ENCODE results near the gene VPS13D. TPM values are rescaled to one million over a fixed set of nuclear protein-coding genes. Genes with fewer than 3 reads are reported as not detected.

Gene VPS13D
- total and polyA plus RNA-seq, 2 experiments from 2014 or later: 10.7 to 34.9 TPM

DNA sequence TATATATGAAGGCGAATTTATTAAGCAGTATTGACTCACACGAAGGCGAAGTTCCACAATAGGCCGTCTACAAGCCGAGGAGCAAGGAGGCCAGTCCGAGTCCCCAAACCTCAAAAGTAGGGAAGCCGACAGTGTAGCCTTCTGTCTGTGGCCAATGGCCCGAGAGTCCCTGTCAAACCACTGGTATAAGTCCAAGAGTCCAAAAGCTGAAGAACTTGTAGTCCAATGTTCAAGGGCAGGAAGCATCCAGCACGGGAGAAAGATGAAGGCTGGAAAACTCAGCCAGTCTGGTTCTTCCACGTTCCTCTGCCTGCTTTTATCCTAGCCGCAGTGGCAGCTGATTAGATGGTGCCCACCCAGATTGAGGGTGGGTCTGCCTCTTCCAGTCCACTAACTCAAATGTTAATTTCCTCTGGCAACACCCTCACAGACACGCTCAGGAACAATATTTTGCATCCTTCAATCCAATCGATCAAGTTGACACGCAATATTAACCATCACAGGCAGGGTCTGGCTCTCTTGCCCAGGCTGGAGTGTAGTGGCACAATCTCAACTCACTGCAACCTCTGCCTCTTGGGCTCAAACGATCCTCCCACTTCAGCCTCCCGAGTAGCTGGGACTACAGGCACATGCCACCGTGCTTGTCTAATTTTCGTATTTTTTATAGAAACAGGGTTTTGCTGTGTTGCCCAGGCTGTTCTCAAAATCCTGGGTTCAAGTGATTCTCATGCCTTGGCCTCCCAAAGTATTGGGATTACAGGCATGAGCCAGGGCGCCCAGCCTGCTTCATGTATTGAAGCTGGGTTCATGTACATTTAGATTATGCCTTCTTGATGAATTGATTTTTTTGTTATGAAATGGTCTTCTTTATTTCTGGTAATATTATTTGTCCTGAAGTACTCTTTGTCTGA, 302.8 kb downstream of the VPS13D start:
- Histone ChIP-seq H3K79me2 (replicated peaks; ENCODE audit: insufficient read depth) (no peaks in the 10 kb centered on the region), H3K27ac (ENCODE audit: low read depth) (no peak overlapping the region), H3K4me3 (no peak overlapping the region), H3K4me1 (ENCODE audit: insufficient read depth) (no peaks in the 10 kb centered on the region), H4K20me1 (replicated peaks; ENCODE audit: insufficient read depth) (no peaks in the 10 kb centered on the region), H3K9me2 (ENCODE audit: insufficient read depth) (no peaks in the 10 kb centered on the region), H2AFZ (no peak overlapping the region), H3K27me3 (ENCODE audit: insufficient read depth) (no peaks in the 10 kb centered on the region), H3K4me2 (no peak overlapping the region), H3K36me3 (ENCODE audit: insufficient read depth) (no peaks in the 10 kb centered on the region), H3F3A (replicated peaks; ENCODE audit: low read depth) (no peaks in the 10 kb centered on the region)
- DNase-seq (ENCODE audit: low spot score) (no peak), ATAC-seq (no peak)
- H3K9me3 Mint-ChIP-seq: no peaks in the 10 kb centered on the region; the same call in 2 of the 3 replicates
- peaks cover 2% of the 10 kb centered on the region; the same call in 1 of the 3 replicates for H3K4me1 Mint-ChIP-seq
- H3K27ac Mint-ChIP-seq: no peak overlapping the region
- H3K4me3 Mint-ChIP-seq: no peak overlapping the region
- no peak for TF ChIP-seq JUNB (IDR thresholded peaks at IDR 0.05; ENCODE audit: unreplicated experiment)
- TF ChIP-seq, protein P1, sequence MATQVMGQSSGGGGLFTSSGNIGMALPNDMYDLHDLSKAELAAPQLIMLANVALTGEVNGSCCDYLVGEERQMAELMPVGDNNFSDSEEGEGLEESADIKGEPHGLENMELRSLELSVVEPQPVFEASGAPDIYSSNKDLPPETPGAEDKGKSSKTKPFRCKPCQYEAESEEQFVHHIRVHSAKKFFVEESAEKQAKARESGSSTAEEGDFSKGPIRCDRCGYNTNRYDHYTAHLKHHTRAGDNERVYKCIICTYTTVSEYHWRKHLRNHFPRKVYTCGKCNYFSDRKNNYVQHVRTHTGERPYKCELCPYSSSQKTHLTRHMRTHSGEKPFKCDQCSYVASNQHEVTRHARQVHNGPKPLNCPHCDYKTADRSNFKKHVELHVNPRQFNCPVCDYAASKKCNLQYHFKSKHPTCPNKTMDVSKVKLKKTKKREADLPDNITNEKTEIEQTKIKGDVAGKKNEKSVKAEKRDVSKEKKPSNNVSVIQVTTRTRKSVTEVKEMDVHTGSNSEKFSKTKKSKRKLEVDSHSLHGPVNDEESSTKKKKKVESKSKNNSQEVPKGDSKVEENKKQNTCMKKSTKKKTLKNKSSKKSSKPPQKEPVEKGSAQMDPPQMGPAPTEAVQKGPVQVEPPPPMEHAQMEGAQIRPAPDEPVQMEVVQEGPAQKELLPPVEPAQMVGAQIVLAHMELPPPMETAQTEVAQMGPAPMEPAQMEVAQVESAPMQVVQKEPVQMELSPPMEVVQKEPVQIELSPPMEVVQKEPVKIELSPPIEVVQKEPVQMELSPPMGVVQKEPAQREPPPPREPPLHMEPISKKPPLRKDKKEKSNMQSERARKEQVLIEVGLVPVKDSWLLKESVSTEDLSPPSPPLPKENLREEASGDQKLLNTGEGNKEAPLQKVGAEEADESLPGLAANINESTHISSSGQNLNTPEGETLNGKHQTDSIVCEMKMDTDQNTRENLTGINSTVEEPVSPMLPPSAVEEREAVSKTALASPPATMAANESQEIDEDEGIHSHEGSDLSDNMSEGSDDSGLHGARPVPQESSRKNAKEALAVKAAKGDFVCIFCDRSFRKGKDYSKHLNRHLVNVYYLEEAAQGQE (IDR thresholded peaks at IDR 0.05; ENCODE audit: unreplicated experiment): no peak
- TF ChIP-seq, protein P2, sequence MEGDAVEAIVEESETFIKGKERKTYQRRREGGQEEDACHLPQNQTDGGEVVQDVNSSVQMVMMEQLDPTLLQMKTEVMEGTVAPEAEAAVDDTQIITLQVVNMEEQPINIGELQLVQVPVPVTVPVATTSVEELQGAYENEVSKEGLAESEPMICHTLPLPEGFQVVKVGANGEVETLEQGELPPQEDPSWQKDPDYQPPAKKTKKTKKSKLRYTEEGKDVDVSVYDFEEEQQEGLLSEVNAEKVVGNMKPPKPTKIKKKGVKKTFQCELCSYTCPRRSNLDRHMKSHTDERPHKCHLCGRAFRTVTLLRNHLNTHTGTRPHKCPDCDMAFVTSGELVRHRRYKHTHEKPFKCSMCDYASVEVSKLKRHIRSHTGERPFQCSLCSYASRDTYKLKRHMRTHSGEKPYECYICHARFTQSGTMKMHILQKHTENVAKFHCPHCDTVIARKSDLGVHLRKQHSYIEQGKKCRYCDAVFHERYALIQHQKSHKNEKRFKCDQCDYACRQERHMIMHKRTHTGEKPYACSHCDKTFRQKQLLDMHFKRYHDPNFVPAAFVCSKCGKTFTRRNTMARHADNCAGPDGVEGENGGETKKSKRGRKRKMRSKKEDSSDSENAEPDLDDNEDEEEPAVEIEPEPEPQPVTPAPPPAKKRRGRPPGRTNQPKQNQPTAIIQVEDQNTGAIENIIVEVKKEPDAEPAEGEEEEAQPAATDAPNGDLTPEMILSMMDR (conservative IDR thresholded peaks at IDR 0.05; ENCODE audit: low read depth in 2 of 2): no peak
- no peak for TF ChIP-seq ZNF331 (CRISPR knock-in tag; IDR thresholded peaks at IDR 0.05; ENCODE audit: low read depth)
- no peak for TF ChIP-seq POLR2AphosphoS5 (IDR thresholded peaks at IDR 0.05; ENCODE audit: low read depth)
- TF ChIP-seq, protein P3, sequence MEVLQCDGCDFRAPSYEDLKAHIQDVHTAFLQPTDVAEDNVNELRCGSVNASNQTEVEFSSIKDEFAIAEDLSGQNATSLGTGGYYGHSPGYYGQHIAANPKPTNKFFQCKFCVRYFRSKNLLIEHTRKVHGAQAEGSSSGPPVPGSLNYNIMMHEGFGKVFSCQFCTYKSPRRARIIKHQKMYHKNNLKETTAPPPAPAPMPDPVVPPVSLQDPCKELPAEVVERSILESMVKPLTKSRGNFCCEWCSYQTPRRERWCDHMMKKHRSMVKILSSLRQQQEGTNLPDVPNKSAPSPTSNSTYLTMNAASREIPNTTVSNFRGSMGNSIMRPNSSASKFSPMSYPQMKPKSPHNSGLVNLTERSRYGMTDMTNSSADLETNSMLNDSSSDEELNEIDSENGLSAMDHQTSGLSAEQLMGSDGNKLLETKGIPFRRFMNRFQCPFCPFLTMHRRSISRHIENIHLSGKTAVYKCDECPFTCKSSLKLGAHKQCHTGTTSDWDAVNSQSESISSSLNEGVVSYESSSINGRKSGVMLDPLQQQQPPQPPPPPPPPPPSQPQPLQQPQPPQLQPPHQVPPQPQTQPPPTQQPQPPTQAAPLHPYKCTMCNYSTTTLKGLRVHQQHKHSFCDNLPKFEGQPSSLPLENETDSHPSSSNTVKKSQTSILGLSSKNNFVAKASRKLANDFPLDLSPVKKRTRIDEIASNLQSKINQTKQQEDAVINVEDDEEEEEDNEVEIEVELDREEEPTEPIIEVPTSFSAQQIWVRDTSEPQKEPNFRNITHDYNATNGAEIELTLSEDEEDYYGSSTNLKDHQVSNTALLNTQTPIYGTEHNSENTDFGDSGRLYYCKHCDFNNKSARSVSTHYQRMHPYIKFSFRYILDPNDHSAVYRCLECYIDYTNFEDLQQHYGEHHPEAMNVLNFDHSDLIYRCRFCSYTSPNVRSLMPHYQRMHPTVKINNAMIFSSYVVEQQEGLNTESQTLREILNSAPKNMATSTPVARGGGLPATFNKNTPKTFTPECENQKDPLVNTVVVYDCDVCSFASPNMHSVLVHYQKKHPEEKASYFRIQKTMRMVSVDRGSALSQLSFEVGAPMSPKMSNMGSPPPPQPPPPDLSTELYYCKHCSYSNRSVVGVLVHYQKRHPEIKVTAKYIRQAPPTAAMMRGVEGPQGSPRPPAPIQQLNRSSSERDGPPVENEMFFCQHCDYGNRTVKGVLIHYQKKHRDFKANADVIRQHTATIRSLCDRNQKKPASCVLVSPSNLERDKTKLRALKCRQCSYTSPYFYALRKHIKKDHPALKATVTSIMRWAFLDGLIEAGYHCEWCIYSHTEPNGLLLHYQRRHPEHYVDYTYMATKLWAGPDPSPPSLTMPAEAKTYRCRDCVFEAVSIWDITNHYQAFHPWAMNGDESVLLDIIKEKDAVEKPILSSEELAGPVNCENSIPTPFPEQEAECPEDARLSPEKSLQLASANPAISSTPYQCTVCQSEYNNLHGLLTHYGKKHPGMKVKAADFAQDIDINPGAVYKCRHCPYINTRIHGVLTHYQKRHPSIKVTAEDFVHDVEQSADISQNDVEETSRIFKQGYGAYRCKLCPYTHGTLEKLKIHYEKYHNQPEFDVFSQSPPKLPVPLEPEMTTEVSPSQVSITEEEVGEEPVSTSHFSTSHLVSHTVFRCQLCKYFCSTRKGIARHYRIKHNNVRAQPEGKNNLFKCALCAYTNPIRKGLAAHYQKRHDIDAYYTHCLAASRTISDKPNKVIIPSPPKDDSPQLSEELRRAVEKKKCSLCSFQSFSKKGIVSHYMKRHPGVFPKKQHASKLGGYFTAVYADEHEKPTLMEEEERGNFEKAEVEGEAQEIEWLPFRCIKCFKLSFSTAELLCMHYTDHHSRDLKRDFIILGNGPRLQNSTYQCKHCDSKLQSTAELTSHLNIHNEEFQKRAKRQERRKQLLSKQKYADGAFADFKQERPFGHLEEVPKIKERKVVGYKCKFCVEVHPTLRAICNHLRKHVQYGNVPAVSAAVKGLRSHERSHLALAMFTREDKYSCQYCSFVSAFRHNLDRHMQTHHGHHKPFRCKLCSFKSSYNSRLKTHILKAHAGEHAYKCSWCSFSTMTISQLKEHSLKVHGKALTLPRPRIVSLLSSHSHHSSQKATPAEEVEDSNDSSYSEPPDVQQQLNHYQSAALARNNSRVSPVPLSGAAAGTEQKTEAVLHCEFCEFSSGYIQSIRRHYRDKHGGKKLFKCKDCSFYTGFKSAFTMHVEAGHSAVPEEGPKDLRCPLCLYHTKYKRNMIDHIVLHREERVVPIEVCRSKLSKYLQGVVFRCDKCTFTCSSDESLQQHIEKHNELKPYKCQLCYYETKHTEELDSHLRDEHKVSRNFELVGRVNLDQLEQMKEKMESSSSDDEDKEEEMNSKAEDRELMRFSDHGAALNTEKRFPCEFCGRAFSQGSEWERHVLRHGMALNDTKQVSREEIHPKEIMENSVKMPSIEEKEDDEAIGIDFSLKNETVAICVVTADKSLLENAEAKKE (CRISPR knock-in tag; IDR thresholded peaks at IDR 0.05): no peak
- TF ChIP-seq NANOG (IDR thresholded peaks at IDR 0.05; ENCODE audit: borderline replicate concordance): no peak
- no peak for TF ChIP-seq EZH2phosphoT487 (IDR thresholded peaks at IDR 0.05; ENCODE audit: unreplicated experiment)
- no peak for TF ChIP-seq STAT1 (IDR thresholded peaks at IDR 0.05; ENCODE audit: unreplicated experiment)
- no peaks in the 10 kb centered on the region for H3K27me3 Mint-ChIP-seq (ENCODE audit: insufficient read depth, low read depth, poor library complexity)
- no peaks in the 10 kb centered on the region for H3K36me3 Mint-ChIP-seq (ENCODE audit: low read depth)

All from GM23338 (cell line).